HEK293 (cell line): ENCODE results near the gene TUFM.
A peak's percentile ranks its signal among the peaks of the same experiment; 100 is the strongest.
"Not testable (repeated sequence)": the region's sequence is repeated elsewhere in the genome, so short reads cannot be mapped to it uniquely, and the experiment has no call there.

Experiments
- CTCF ChIA-PET: fragments of 350-600 bp; formaldehyde crosslinking; extraction: SDS; loops from one replicate; lab custom pipeline; 2021; ENCODE audit warnings: antibody characterized with exemption; lab: Yijun Ruan, JAX
- POLR2A ChIA-PET: fragments of 300-600 bp; formaldehyde crosslinking; extraction: SDS; loops from one replicate; lab custom pipeline; 2020; ENCODE audit warnings: antibody characterized with exemption, inconsistent platforms; lab: Yijun Ruan, JAX
- H3K27ac ChIP-seq: fragments of 200-500 bp; sonication (Bioruptor generic); 2 replicates; pipeline ENCODE4 v1.5.1; 2014; ENCODE audit warnings: low read depth, low read length, control low read depth, inconsistent platforms; ENCODE audit errors: extremely low read depth
- H3K36me3 ChIP-seq, 2 experiments: fragments of 200-500 bp in 1 of 2; sonication (Bioruptor generic) in 1 of 2; 1 replicate in 1 of 2; 2 replicates in 1 of 2; pipeline ENCODE4 v1.5.1; 2014 to 2017; ENCODE audit warnings: inconsistent platforms in 2 of 2, low read length in 2 of 2; ENCODE audit not compliant: control insufficient read depth in 2 of 2, insufficient read depth in 1 of 2
- H3K4me1 ChIP-seq: fragments of 200-500 bp; sonication (Bioruptor generic); 2 replicates; pipeline ENCODE4 v1.5.1; 2014; ENCODE audit warnings: mild to moderate bottlenecking, low read length, inconsistent platforms; ENCODE audit not compliant: control insufficient read depth, insufficient read depth
- H3K4me3 ChIP-seq: 2 replicates; pipeline ENCODE4 v1.5.1; 2011; ENCODE audit warnings: low read depth, mild to moderate bottlenecking, control low read depth, low read length, moderate library complexity
- H3K9me3 ChIP-seq: fragments of 200-500 bp; sonication (Bioruptor generic); 2 replicates; pipeline ENCODE4 v1.5.1; 2014; ENCODE audit warnings: low read depth, low read length, inconsistent platforms; ENCODE audit not compliant: control insufficient read depth, insufficient read depth
- BCL11B ChIP-seq: fragments of 450-650 bp; formaldehyde crosslinking; IDR thresholded peaks from 2 replicates; pipeline ENCODE4 v1.5.1; 2016; ENCODE audit warnings: low read depth, missing biosample characterization, missing genetic modification characterization
- KLF8 ChIP-seq: fragments of 450-650 bp; formaldehyde crosslinking; IDR thresholded peaks from 2 replicates; pipeline ENCODE4 v1.5.1; 2016; ENCODE audit warnings: missing biosample characterization, missing genetic modification characterization
- OVOL3 ChIP-seq: fragments of 450-650 bp; formaldehyde crosslinking; IDR thresholded peaks from 2 replicates; pipeline ENCODE4 v1.5.1; 2016; ENCODE audit warnings: missing biosample characterization, missing genetic modification characterization
- ZBTB1 ChIP-seq: fragments of 450-650 bp; formaldehyde crosslinking; IDR thresholded peaks from 2 replicates; pipeline ENCODE4 v1.5.1; 2016; ENCODE audit warnings: missing biosample characterization, missing genetic modification characterization
- ZBTB10 ChIP-seq: fragments of 450-650 bp; formaldehyde crosslinking; IDR thresholded peaks from 2 replicates; pipeline ENCODE4 v1.5.1; 2016; ENCODE audit warnings: missing biosample characterization, missing genetic modification characterization
- ZFP3 ChIP-seq: fragments of 450-650 bp; formaldehyde crosslinking; IDR thresholded peaks from 2 replicates; pipeline ENCODE4 v1.5.1; 2016; ENCODE audit warnings: low read depth, missing biosample characterization, missing genetic modification characterization
- ZFP69B ChIP-seq: fragments of 450-650 bp; formaldehyde crosslinking; IDR thresholded peaks from 2 replicates; pipeline ENCODE4 v1.5.1; 2016; ENCODE audit warnings: missing biosample characterization, missing genetic modification characterization
- ZNF112 ChIP-seq: fragments of 450-650 bp; formaldehyde crosslinking; IDR thresholded peaks from 2 replicates; pipeline ENCODE4 v1.5.0; 2017; ENCODE audit warnings: missing biosample characterization, missing genetic modification characterization
- ZNF121 ChIP-seq: fragments of 450-650 bp; formaldehyde crosslinking; IDR thresholded peaks from 2 replicates; pipeline ENCODE4 v1.5.1; 2016; ENCODE audit warnings: missing biosample characterization, missing genetic modification characterization
- ZNF16 ChIP-seq: fragments of 450-650 bp; formaldehyde crosslinking; IDR thresholded peaks from 2 replicates; pipeline ENCODE4 v1.5.1; 2016; ENCODE audit warnings: low read depth, missing biosample characterization, missing genetic modification characterization
- ZNF335 ChIP-seq: fragments of 450-650 bp; formaldehyde crosslinking; conservative IDR thresholded peaks from 2 replicates; pipeline ENCODE4 v1.5.1; 2016; ENCODE audit warnings: missing biosample characterization, missing genetic modification characterization
- ZNF600 ChIP-seq: fragments of 450-650 bp; formaldehyde crosslinking; IDR thresholded peaks from 2 replicates; pipeline ENCODE4 v1.5.1; 2016; ENCODE audit warnings: missing biosample characterization, missing genetic modification characterization
- ZNF629 ChIP-seq: fragments of 450-650 bp; formaldehyde crosslinking; IDR thresholded peaks from 2 replicates; pipeline ENCODE4 v1.5.1; 2017; ENCODE audit warnings: missing biosample characterization, missing genetic modification characterization
- TF ChIP-seq, protein P1 (sequence below): fragments of 450-650 bp; formaldehyde crosslinking; IDR thresholded peaks from 2 replicates; pipeline ENCODE4 v1.5.1; 2016; ENCODE audit warnings: missing biosample characterization, missing genetic modification characterization
- TF ChIP-seq, protein P2 (sequence below): fragments of 450-650 bp; formaldehyde crosslinking; IDR thresholded peaks from 2 replicates; pipeline ENCODE4 v1.5.1; 2016; ENCODE audit warnings: missing biosample characterization, missing genetic modification characterization

Gene TUFM

DNA sequence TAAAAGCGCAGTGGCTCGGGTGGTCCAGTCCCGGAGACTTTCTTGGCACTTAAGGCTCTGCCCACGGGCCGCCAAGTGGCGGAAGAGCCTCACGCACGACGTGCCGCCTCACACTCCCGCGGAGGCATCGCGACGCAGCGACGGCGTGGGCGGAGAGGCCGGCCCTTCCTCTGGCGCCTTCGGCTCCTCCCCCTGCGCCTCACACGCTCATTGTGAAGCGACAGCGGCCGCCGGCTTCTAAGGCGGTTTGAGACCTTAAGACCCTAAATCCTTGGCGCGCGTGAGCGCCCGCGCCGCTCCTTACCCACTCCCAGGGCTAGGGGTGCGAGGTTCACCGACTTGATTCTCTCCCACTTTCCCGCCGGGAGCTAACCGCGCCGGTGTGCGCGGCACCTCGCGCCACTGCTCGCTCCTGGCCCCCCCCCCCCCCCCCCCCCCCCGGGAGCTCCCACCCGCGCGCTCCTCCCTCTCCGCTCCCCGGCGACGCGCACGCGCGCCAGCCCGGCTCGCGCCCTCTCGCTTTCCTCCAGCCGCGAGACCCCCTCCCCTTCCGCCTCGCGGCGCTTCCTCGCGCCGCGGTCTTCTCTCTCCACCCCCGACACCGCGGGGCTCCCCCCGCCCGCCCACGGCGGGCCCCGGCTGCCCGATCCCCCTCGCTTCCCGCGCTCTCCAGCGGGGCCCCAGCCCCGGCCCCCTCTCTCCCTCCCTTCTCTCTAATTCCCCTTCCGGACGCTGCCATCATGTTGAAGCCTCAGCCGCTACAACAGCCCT, 23.4 kb downstream of the TUFM start, which contains the start of gene ATXN2L (continued):
- no peak for TF ChIP-seq ZNF600 (tag by site-specific recombination)
- TF ChIP-seq, protein P1, sequence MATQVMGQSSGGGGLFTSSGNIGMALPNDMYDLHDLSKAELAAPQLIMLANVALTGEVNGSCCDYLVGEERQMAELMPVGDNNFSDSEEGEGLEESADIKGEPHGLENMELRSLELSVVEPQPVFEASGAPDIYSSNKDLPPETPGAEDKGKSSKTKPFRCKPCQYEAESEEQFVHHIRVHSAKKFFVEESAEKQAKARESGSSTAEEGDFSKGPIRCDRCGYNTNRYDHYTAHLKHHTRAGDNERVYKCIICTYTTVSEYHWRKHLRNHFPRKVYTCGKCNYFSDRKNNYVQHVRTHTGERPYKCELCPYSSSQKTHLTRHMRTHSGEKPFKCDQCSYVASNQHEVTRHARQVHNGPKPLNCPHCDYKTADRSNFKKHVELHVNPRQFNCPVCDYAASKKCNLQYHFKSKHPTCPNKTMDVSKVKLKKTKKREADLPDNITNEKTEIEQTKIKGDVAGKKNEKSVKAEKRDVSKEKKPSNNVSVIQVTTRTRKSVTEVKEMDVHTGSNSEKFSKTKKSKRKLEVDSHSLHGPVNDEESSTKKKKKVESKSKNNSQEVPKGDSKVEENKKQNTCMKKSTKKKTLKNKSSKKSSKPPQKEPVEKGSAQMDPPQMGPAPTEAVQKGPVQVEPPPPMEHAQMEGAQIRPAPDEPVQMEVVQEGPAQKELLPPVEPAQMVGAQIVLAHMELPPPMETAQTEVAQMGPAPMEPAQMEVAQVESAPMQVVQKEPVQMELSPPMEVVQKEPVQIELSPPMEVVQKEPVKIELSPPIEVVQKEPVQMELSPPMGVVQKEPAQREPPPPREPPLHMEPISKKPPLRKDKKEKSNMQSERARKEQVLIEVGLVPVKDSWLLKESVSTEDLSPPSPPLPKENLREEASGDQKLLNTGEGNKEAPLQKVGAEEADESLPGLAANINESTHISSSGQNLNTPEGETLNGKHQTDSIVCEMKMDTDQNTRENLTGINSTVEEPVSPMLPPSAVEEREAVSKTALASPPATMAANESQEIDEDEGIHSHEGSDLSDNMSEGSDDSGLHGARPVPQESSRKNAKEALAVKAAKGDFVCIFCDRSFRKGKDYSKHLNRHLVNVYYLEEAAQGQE (tag by site-specific recombination) = peak; percentile 40; the same call in 1 of the 2 replicates

- TF ChIP-seq, protein P2, sequence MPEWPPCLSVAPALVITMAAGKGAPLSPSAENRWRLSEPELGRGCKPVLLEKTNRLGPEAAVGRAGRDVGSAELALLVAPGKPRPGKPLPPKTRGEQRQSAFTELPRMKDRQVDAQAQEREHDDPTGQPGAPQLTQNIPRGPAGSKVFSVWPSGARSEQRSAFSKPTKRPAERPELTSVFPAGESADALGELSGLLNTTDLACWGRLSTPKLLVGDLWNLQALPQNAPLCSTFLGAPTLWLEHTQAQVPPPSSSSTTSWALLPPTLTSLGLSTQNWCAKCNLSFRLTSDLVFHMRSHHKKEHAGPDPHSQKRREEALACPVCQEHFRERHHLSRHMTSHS = no peak
- TF ChIP-seq ZFP3 (tag by site-specific recombination) = no peak
- TF ChIP-seq ZFP69B (tag by site-specific recombination) = no peak
- no peak for TF ChIP-seq ZBTB10 (tag by site-specific recombination)
- TF ChIP-seq OVOL3 (tag by site-specific recombination) = no peak; the same call in 1 of the 2 replicates
- no peak for TF ChIP-seq ZNF121 (tag by site-specific recombination)
- no peak for TF ChIP-seq ZNF16 (tag by site-specific recombination)
- no peak for TF ChIP-seq ZNF112 (tag by site-specific recombination)
- TF ChIP-seq BCL11B (tag by site-specific recombination) = no peak
- TF ChIP-seq ZBTB1 (tag by site-specific recombination) = no peak
- no peak for TF ChIP-seq ZNF629
- no peak for TF ChIP-seq KLF8 (tag by site-specific recombination)
- TF ChIP-seq ZNF335 (tag by site-specific recombination) = no peak
- TF ChIP-seq, all 188 proteins: peak for 0
- Histone ChIP-seq H3K9me3 (no peaks in the 10 kb centered on the region), H3K36me3 (peaks cover 21 to 28% of the 10 kb centered on the region in 2 experiments), H3K4me3 (peak overlapping the region; percentile 89), H3K4me1 (peaks cover 6% of the 10 kb centered on the region; the same call in 1 of the 2 replicates), H3K27ac (peak overlapping the region; percentile 99)
- POLR2A ChIA-PET = interaction anchor here (0.5 to 4.0 kb wide), 11 partner anchors 9 to 137 kb away, joined by 3 to 39 read pairs (median 8); partner anchors contain the start of genes NFATC2IP, SH2B1 and TUFM
- CTCF ChIA-PET = interaction anchor here (0.6 to 1.4 kb wide), 6 partner anchors 23 to 544 kb away, joined by 3 to 5 read pairs (median 4); no protein-coding TSS in a partner anchor
These were observed 24.2 kb downstream of the TUFM start for GRCh38 chr16:28821874-28822519.

DNA sequence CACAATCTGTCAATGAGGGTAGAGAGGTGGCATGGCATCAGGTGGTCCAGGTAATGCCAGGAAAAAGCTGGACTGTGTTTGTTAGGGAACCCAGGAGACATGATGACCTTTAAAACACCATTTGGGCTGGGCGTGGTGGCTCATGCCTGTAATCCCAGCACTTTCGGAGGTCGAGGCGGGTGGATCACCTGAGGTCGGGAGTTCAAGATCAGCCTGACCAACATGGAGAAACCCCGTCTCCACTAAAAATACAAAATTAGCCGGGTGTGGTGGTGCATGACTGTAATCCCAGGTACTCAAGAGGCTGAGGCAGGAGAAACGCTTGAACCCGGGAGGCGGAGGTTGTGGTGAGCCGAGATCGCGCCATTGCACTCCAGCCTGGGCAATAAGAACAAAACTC, 25.6 kb downstream of the TUFM start:
- not testable (repeated sequence) for H3K27ac ChIP-seq, H3K4me3 ChIP-seq, H3K9me3 ChIP-seq, H3K4me1 ChIP-seq
- ChIA-PET POLR2A (interaction anchor here (0.5 to 1.0 kb wide), 3 partner anchors 9 to 1124 kb away, joined by 3 to 5 read pairs (median 3); no protein-coding TSS in a partner anchor), CTCF (interaction anchor here (1.4 to 1.5 kb wide), 2 partner anchors 24 to 26 kb away, joined by 3 to 5 read pairs; no protein-coding TSS in a partner anchor)
- peaks cover 8 to 13% of the 10 kb centered on the region in 2 experiments; a peak in 2 of 3 replicates for H3K36me3 ChIP-seq
